Panc1 (cell line): Measurements from ENCODE around the gene PTGFR. TPM values are rescaled to one million over a fixed set of nuclear protein-coding genes. Genes with fewer than 3 reads are reported as not detected.

ENCODE experiments used
- ATAC-seq: fragments of 200-7000 bp; cut with Tn5 transposase; 2 replicates; pipeline ENCODE4 v1.9.1; 2020; ENCODE audit warnings: mild to moderate bottlenecking, moderate library complexity
- BruUV-seq: library from RNA; stranded (reverse); fragments of 400-500 nt; replicated peaks from 2 replicates; lab custom pipeline; 2021; lab: Mats Ljungman, UMichigan
- CTCF ChIA-PET: fragments of 300-600 bp; sonication (Branson Sonifier 250); formaldehyde crosslinking; loops from one replicate; lab custom pipeline; 2022; ENCODE audit warnings: antibody characterized with exemption; lab: Charles Lee
- POLR2A ChIA-PET: fragments of 300-600 bp; sonication (Branson Sonifier 250); formaldehyde crosslinking; loops from one replicate; lab custom pipeline; 2022; ENCODE audit warnings: antibody characterized with exemption; lab: Charles Lee
- DNase-seq: peaks from one replicate; pipeline ENCODE4 v3.0.0-alpha.2; 2010; ENCODE audit warnings: low read depth, low spot score
- H3K27ac ChIP-seq: 2 replicates; pipeline ENCODE4 v1.5.1; 2011; ENCODE audit warnings: mild to moderate bottlenecking, low read length, inconsistent platforms
- H3K27me3 ChIP-seq: fragments of 200-500 bp; sonication (Bioruptor generic); 2 replicates; pipeline ENCODE4 v1.6.0; 2014; ENCODE audit warnings: low read length, inconsistent platforms; ENCODE audit not compliant: control insufficient read depth, insufficient read depth
- H3K36me3 ChIP-seq: fragments of 200-500 bp; sonication (Bioruptor generic); 2 replicates; pipeline ENCODE4 v1.5.1; 2014; ENCODE audit warnings: inconsistent platforms, mild to moderate bottlenecking, low read length, moderate library complexity; ENCODE audit not compliant: control insufficient read depth, insufficient read depth
- H3K4me1 ChIP-seq: 2 replicates; pipeline ENCODE4 v1.5.1; 2011; ENCODE audit warnings: inconsistent platforms, mild to moderate bottlenecking, low read length, moderate library complexity; ENCODE audit not compliant: control insufficient read depth, insufficient read depth
- H3K4me3 ChIP-seq, 2 experiments: 2 replicates each; pipeline ENCODE4 v1.5.1; 2011 to 2012; ENCODE audit warnings: low read depth in 2 of 2, low read length in 2 of 2, mild to moderate bottlenecking in 2 of 2, inconsistent platforms in 1 of 2, moderate library complexity in 1 of 2
- H3K9me3 ChIP-seq: fragments of 200-500 bp; sonication (Bioruptor generic); 2 replicates; pipeline ENCODE4 v1.5.1; 2014; ENCODE audit warnings: low read depth, mild to moderate bottlenecking, inconsistent platforms, low read length, moderate library complexity; ENCODE audit not compliant: control insufficient read depth, insufficient read depth
- CTCF ChIP-seq: fragments of 450-650 bp; IDR thresholded peaks from 2 replicates; pipeline ENCODE4 v1.5.1; 2017; ENCODE audit warnings: mild to moderate bottlenecking
- POLR2AphosphoS5 ChIP-seq: IDR thresholded peaks from 2 replicates; pipeline ENCODE4 v1.6.1; 2012; ENCODE audit warnings: mild to moderate bottlenecking, low read depth, low read length, moderate library complexity
- SIN3A ChIP-seq: IDR thresholded peaks from 2 replicates; pipeline ENCODE4 v1.6.1; 2012; ENCODE audit warnings: low read depth, mild to moderate bottlenecking, low read length, moderate library complexity, borderline replicate concordance; ENCODE audit not compliant: insufficient read depth
- TCF7L2 ChIP-seq: IDR thresholded peaks from 2 replicates; pipeline ENCODE4 v1.6.1; 2011; ENCODE audit warnings: mild to moderate bottlenecking, low read depth, low read length, inconsistent platforms
- in situ Hi-C: cut with HindIII; loops from 2 replicates; pipeline ENCODE4 v1.10.0; 2016; ENCODE audit warnings: low sequenced_read_pairs, low pct_unique_long_range_greater_than_20kb
- intact Hi-C: fragments of 100-400 bp; cut with micrococcal nuclease; formaldehyde crosslinking; loops from one replicate; pipeline ENCODE4 v1.10.0; 2022; ENCODE audit not compliant: unreplicated experiment
- total RNA-seq: library from RNA; stranded (reverse); gene quantifications from one replicate; pipeline ENCODE4 v1.2.1, GENCODE V29; 2021; ENCODE audit not compliant: unreplicated experiment
- TF ChIP-seq, protein P1 (sequence below), 2 experiments: IDR thresholded peaks; 2 replicates each; pipeline ENCODE4 v1.6.1; 2011 to 2012; ENCODE audit warnings: low read depth in 2 of 2, control low read depth in 1 of 2, low read length in 1 of 2, mild to moderate bottlenecking in 1 of 2, moderate library complexity in 1 of 2; ENCODE audit not compliant: insufficient read depth in 1 of 2

Gene PTGFR
- total RNA-seq, 1 experiment from 2014 or later = not detected

DNA sequence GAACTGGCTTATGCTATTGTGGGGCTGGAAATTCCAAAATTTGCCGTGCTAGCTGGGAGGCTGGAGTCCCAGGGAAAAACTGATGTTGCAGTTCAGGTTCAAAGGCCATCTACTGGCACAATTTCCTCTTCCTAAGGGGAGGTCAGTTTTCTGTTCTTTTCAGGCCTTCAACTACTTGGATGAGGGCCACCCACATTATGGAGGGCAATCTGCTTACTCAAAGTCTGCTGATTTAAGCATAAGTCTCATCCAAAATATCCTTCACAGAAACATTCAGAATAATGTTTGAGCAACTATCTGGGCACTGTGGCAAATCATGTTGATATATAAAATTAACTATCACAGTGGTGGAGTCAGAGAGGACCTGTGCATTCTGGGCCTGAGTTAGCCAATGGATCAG lies 21.2 kb upstream of the PTGFR start:
- Histone ChIP-seq H3K4me1 (no peaks in the 10 kb centered on the region), H3K36me3 (no peaks in the 10 kb centered on the region), H3K9me3 (no peaks in the 10 kb centered on the region), H3K27me3 (no peaks in the 10 kb centered on the region), H3K27ac (no peak overlapping the region), H3K4me3 (no peak overlapping the region)
- no peak for ATAC-seq
- intact Hi-C loops (no loop called here), in situ Hi-C loops (no loop called here)
- POLR2A ChIA-PET = no interaction called here
- no TSS peak for BruUV-seq
- TF ChIP-seq TCF7L2 (no peak), SIN3A (no peak), POLR2AphosphoS5 (no peak), CTCF (no peak)
- TF ChIP-seq, protein P1, sequence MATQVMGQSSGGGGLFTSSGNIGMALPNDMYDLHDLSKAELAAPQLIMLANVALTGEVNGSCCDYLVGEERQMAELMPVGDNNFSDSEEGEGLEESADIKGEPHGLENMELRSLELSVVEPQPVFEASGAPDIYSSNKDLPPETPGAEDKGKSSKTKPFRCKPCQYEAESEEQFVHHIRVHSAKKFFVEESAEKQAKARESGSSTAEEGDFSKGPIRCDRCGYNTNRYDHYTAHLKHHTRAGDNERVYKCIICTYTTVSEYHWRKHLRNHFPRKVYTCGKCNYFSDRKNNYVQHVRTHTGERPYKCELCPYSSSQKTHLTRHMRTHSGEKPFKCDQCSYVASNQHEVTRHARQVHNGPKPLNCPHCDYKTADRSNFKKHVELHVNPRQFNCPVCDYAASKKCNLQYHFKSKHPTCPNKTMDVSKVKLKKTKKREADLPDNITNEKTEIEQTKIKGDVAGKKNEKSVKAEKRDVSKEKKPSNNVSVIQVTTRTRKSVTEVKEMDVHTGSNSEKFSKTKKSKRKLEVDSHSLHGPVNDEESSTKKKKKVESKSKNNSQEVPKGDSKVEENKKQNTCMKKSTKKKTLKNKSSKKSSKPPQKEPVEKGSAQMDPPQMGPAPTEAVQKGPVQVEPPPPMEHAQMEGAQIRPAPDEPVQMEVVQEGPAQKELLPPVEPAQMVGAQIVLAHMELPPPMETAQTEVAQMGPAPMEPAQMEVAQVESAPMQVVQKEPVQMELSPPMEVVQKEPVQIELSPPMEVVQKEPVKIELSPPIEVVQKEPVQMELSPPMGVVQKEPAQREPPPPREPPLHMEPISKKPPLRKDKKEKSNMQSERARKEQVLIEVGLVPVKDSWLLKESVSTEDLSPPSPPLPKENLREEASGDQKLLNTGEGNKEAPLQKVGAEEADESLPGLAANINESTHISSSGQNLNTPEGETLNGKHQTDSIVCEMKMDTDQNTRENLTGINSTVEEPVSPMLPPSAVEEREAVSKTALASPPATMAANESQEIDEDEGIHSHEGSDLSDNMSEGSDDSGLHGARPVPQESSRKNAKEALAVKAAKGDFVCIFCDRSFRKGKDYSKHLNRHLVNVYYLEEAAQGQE (IDR thresholded peaks at IDR 0.05; ENCODE audit: insufficient read depth in 1 of 2, low read depth in 2 of 2, low read length in 1 of 2) = no peak
- no peak for DNase-seq
- CTCF ChIA-PET = no interaction called here

DNA sequence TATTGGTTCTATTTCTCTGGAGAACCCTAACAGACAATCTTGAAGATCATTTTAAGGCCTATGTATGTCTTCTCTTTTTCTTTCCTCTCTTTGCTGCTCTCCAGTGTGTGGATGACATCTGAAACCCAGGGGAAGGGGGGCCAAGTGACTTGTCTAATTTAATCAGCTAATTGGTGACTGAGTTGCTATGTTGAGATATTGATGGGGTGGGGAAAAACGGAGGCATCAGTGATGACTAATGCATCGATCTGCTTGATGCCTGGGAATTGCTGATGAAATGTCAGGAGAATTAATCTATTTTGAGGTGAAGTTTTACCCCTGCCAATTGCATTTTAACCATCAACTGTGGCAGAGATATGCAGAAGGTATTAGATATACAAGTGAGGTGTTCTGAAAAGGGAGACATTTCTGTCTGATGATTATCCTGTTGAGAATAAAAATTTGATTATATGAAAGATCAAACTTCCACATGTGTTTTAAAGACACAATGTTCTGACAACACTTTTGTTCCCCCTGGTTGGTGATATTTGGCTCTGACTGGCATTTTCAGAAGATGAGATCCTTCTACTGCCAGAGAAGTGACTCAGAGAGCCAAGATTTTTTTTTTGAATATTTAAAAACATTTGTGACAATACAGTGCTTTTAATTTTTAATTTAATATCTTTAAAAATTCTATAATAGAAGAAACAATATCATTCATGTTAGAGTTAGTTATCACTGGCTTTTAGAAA lies 18.7 kb upstream of the PTGFR start:
- no peaks in the 10 kb centered on the region for H3K9me3 ChIP-seq
- H3K36me3 ChIP-seq = no peaks in the 10 kb centered on the region
- BruUV-seq = no TSS peak
- no peak for ATAC-seq
- DNase-seq = no peak
- CTCF ChIA-PET = no interaction called here
- intact Hi-C loops = no loop called here
- H3K4me3 ChIP-seq = no peak overlapping the region
- no peaks in the 10 kb centered on the region for H3K27me3 ChIP-seq
- in situ Hi-C loops = no loop called here
- no peak overlapping the region for H3K27ac ChIP-seq
- POLR2A ChIA-PET = no interaction called here
- TF ChIP-seq POLR2AphosphoS5 (no peak), TCF7L2 (no peak), SIN3A (no peak), CTCF (no peak)
- TF ChIP-seq, protein P1 (IDR thresholded peaks at IDR 0.05; ENCODE audit: insufficient read depth in 1 of 2, low read depth in 2 of 2, low read length in 1 of 2) = no peak
- H3K4me1 ChIP-seq = no peaks in the 10 kb centered on the region
